Eye (tissue), 1 donor: ENCODE results near the gene ZNF511.

ENCODE experiments used
- DNase-seq: peaks from one replicate; pipeline ENCODE4 v3.0.0-alpha.2; 2015

Gene ZNF511

DNA sequence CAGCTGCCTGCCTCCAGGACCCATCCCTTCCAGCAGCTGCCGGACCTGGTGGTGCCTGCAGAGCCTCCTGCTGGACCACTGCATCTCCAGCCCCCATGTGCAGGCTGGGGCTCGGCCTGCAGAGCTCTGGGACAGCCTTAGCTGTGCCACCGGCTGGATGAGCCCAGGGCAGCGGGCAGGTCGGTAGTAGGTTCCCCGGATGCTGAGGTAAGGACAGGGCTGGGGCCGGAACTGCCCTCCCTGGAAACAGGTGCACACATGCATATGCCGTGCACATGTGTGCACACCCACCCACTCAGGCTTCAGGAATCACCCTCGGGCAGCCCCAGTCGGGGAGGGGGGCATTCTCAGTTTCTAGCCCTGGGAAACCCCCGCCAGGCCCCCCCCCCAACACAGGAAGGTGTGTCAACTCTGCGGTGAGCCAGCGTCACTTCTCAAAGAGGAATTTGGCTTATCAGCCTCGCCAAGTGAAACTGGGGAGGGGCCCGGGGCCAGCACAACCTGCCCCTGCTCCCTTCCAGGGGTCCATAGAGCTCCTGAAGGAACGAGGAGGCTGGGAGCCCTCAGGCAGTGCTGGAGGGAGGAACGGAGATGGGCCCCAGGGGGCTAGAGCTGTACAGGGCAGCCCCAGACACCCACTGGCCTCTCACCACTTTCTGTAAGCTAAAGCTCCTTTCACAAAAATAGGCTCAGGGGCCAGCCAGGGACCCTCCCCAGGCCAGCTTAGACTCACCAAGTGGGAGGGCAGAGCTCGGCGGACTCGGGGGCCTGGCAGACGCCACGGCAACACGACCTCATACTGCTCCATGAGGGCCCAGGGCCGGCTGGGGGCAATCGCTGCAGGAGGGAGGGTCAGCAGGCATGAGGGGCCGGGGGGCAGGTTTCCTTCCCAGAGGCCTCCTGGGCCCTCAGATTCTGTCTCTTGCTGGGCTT lies 33.7 kb upstream of the ZNF511 start:
- peak; percentile 27 for DNase-seq

DNA sequence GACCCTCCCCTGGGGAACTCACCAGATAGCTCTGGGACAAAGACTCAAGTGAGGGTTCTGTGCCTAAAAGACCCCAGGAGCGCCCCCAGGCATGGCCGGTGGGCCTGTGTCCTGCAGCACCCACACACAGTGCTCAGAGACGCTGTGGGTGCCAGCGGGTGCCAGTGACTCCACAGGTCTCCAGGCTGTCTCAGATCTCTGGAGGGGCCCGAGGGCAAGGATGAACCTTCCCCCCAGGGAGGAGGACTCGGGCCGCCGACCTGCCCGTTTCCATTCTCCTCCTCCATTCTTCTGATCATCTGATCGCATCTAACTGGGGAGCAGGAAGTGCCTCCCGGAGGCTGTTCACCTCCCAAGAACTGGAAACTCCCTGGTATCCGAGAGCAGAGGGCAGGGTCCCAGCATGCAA lies 33.0 kb upstream of the ZNF511 start:
- DNase-seq: peak; percentile 30

DNA sequence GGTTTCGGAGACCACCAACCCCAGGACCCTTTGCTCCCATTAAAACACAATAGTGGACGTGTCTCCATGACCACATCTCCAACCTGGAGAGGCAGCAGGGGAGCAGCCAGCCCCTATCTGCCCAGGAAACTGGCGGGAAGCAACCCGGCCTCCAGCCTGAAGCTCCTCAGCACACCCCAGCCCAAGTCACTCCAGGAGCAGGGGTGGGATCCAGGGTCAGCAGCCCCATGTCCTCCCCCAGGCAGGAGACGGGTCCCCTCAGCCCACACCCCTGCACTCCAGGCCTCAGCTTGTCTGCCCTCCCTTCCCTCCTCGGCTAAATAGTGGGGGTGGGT lies 32.6 kb upstream of the ZNF511 start:
- DNase-seq: no peak

DNA sequence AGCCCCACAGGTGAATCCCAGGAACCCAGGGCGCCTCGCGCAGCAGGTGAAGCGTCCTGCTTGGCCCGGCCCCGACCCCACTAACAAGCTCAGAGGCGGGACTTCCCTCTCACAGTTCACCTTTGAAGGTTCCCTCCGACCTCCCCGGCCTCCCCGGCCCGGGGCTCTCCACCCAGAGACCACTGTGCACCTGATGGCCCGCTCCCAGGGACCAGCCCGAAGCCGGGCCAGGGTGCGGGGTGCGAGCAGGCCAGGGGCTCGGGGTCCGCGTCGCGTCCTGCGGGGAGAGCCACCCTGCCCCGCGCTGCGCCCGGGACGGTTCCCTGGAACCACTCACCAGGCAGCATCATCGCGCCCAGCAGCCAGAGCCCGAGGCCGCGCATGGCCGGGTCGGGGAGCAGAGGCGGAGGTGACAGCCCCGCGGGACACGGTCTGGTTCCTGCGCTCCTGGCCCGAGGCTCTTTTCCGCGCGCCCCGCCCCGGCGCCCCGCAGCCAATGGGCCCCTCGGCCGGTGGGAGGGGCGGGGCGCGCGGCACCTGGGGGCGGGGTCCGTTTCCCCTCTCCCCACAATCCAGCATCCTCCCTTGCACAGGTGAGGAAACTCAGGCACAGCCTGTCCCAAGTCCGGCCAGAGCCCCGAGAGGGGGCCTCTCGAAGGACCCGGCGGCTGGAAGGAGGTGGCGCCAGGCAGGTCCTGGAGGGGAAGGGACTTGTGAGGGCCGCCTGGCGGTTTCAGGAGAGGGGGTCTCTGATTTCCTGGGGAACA lies 32.1 kb upstream of the ZNF511 start, which contains the start of gene ADAM8:
TSS of gene ADAM8 (minus strand) at position 434 of the 767 bp plus-strand sequence. CDS start at position 383, 51 bp downstream.
- peak; percentile 58 for DNase-seq

DNA sequence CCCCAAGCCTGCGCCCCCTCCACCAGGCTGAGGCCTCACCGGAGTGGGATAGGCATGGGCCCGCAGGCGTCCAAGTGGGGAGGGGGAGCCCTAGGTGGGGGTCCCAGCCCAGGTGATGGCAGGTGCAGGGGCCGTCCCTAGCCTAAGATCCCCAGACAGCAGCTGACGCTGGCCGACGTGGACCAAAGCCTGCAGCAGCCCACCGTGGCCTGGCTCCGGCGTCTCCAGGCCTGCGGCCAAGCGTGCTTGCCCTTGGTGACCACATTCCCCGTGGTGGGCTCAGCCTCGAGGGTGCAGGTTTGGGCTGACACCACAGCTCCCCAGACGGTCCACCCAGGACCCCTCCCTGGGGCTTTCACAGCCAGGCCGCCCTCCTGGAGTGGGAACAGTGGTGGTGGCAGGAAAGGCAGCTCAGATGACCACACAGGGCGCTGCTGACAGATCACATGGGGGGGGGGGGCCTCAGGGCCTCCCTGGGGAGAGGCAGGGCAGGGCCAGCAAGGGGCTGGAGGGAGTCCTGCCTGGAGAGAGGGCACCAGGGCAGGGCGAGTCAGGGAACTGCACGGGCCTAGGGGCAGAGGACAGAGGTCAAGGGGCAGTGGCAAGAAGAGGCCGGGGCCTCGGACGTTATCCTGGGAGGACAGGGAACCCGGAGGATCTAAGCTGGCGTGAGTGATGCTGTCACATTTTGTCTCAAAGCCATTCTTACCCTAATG lies 31.3 kb upstream of the ZNF511 start:
- DNase-seq: no peak

DNA sequence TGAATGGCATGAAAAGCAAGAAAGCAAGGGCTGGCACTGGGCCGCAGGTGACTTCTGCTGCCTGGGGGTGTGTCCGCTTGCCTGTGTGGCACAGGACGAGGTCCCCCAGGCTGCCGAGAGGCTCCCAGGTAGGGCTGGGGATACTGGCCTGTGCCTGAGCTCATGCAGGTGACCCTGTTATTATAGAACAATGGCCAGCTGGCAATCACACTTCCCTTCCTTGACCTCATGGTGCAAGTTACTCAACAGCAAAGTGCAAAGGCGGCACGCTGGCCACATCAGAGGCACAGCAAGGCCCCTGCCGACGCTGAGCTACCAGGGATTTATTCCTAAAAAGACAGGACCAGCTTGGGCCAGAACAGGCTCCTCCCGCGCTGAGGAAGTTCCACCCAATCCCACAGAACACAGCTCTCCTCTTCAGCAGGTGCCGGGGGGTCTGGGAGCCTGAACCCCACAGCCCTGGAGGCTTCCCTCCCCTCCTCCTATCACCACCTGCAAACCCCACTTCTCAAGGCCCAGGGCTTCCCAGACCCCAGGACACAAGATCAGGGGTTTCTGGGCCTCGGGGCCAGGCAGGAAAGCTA lies 30.6 kb upstream of the ZNF511 start:
- no peak for DNase-seq

DNA sequence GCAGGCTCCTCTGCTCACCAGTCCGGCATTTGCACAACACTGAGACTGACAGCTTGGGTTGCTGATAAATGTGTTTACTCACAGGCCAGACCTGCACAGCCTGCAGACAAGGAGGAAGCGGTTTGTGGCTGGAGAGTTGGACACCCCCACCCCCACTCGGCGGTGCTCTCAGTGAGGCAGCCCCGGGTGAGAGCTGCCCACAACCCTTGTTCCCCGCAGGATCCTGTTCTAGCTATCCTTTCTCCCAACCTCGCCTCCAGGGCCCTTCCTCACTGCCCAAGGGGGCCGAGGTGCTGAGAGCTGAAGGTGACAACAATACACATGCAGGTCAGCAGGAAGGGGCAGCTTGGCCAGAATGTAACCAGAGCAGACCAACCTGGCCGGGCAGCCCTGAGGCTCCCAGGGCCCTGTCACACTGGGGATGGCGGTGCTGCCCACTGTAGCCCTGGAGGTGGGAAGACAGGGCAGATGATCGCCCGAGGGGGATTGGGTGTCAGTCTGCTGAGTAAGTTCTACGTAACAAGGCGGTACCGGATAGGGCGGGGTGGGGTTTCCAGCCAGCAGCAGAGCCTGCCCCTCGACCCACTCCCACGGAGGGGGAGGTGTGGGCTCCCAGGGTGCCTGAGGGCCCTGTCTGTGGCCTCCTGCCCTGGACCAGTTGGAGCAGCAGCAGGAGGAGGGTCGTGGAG lies 30.0 kb upstream of the ZNF511 start:
- no peak for DNase-seq

DNA sequence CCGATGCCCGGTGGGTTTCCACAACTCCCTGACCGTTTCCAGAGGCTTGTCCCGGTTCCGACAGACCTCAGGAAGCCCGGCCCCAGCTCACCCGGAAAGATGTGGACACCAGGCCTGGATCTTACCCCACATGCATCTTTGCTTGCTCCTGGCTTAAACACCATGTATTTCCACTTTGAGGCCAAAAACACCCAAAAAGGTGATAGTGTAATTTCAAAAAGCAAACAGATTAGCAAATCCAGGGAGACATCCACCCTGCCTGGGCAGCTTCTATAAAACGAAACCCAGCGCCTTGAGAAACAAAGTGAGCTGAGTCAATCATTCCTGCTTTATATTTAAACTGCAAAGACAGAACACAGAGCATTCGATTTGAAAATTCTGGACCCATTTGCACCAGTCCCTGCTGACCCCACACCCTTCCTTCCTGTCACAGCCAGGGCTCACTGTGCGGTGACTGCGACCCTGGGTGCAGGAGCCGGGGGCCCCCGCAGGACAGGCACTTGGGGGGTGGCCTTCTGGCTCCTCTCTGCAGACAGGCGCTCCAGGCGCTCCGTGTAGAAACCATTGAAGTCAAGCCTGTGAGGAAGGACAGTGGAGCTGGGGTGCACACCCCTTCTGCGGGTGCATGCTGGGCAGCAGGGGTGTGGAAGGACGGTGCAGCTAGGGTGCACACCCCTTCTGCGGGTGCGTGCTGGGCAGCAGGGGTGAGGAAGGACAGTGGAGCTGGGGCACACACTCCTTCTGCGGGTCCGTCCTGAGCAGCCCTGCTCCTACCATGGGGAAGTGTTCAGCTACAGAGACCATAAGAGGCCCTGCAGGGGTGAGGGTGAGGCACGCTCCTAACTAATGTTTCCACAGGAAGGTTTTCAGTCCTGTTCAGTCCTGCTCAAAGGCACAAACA lies 29.1 kb upstream of the ZNF511 start:
- DNase-seq: no peak

DNA sequence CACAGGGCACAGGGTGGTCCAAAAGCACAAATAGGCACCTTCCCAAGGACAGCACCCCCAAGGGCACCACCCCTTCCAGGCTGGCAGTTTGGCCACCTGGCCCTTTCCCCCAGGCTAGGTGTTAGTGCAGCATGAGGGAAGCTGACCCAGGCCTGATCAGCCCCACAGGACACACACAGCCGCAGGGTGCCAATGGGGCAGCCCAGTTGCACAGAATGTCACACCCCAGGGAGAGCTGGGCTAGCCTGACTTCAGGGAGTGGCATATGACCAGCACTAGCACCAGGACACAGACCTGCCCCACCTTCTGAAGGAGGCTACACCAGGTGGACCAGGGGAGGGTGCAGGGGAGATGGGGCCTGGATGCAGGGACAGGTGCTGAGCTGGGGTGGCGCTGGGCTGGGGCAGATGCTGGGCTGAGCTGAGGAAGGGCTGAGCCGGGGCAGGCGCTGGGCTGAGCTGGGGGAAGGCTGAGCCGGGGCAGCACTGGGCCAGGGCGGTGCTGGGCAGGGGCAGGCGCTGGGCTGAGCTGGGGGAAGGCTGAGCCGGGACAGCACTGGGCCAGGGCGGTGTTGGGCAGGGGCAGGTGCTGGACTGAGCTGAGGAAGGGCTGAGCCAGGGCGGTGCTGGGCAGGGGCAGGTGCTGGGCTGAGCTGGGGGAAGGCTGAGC lies 28.2 kb upstream of the ZNF511 start:
- DNase-seq: no peak

DNA sequence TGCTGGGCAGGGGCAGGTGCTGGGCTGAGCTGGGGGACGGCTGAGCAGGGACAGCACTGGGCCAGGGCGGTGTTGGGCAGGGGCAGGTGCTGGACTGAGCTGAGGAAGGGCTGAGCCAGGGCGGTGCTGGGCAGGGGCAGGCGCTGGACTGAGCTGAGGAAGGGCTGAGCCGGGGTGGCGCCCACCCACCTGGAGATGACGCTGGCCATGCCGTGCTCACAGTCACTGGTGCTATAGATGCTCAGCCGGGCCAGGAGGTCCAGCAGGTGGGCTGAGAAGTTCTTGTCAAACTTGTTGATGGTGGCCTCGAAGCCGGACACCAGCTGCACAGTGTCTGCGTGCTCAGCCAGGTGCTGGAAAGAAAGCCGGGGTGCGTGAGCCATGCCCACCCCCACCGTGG lies 27.6 kb upstream of the ZNF511 start:
- DNase-seq: no peak

DNA sequence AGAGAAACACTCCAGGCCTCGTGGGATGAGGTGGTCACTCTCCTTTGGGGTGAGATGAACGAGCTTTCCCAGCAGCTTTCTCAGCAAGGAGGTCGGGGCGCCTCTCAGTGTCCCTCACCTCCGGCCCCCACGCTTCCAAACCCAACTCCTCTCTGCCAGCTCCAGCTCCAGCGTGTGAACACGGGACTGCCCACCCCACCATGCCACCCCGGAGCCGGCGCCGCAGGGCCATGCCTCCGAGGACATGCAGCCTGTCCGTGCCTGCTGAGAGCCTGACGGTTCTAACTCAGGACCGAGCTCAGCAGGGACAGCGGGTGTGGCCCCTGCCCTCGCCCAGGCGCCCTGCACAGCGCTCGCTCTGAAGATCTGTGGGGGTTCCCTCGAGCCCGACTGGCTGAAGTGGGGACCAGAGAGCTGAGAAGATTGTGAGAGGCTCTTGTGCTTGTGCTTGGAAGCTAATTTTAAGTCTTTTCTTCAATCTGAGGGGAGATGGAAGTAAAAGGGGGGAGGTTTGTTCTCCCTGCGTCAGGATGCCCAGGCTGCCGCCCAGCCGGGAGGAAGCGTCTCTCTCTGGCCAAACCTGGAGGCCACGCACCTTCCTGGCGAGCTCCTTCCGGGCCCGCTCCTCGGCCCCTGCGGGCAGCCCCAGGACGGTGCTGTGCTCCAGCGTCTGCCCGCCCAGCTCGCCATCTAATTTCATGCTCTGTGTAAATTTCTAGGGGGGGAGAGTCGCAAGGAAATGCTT lies 26.9 kb upstream of the ZNF511 start:
- no peak for DNase-seq

DNA sequence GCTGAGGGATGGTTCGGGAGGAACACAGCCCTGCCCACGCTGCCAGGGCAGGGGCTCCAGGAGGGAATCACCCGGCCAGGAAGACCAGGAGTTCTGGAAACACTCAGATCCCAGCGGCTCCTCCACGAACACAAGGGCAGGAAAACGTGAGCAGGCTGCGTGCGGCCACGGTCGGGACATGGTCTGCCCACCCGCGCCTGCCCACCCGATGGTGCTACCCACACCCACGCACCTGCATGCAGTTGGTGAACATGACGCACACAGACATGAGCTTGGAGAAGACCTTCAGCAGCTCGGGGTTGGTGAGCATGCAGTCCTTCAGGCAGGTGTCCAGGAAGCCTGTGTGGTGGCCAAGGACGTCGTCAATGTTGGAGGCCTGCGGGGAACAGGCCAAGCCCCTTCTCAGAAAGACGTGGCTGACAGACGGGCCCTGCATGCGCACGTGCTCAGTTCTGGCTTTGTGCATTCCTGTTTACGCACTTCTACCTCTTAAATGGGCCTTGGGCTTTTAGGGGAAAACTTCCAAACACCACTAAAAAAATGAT lies 25.8 kb upstream of the ZNF511 start:
- no peak for DNase-seq

DNA sequence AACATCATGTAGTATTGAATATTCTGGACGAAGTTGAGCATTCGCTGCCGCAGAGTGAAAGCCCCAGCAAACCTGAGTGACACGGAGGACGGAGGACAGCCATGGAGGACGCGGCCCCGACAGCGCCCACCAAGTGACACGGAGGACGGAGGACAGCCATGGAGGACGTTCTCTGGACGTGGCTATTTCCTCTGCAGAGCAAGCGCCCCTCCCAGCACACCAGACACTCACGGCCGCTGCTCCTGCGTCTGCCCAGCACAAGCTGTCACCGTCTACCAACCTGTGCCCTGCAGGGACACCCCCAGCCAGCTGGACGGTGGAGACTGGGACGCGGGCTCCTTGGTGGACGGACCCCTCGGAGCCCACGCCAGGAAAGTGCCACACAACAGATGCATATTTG lies 24.8 kb upstream of the ZNF511 start:
- no peak for DNase-seq

DNA sequence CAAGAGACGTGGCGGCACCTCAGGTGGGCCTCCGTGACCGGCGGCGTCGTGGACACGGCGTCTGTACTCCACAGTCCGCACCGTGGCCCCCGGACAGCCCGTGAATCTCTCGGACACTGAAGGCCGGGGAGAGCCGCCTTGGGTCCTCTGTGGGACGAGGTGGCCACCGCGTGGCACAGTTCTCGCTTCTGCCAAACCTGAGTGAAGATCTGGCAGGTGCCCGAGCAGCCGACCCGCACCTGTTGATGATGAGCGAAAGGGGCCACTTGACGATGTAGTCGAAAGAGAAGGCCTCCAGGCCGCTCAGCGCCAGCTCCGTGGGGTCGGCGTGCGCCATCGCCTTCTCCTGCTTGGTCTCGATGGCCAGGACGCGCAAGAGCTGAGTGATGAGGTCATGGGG lies 23.5 kb upstream of the ZNF511 start:
- DNase-seq: no peak

DNA sequence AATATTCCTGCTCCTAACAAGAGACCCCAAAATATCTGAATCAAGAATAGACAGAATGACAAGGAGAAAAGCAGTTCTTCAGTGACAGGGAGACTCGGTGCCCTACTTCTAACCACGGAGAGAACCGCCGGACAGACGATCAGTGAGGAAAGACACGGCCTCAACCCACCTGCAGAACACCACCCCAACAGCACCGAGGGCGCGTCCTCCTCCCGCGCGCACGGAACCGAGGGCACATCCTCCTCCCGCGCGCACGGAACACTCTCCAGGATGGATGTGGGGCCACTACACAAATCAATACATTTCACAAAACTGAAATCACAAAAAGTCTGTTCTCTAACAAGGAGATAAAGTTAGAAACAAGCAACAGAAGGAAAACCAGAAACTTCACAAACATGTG lies 22.3 kb upstream of the ZNF511 start:
- DNase-seq: no peak

DNA sequence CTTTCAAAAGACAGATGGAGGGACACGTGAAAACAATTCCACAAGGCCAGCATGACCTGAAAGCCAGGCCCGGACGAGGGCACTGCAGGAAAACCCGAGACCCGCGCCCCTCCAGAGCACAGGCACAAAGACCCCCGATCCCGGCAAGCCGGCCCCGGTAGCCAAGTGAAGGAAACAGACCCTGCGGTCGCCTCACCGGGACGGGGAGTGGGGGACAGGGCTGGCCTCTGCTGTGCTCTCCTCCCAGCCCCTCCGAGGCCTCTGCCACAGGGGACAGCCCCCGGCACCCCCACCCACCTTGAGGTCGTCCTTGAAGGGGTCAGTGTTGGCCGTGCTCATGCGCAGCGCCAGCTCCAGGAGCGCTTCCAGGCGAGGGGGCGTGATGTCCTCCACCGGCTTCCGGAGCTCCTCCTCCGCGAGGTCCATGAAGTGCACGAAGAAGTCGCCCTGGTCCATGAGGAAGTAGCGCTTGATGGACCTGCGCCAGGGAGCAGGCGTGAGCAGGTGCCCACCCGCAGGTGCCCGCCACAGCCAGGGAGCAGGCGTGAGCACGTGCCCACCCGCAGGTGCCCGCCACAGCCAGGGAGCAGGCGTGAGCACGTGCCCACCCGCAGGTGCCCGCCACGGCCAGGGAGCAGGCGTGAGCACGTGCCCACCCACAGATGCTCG lies 20.7 kb upstream of the ZNF511 start:
- DNase-seq: no peak

DNA sequence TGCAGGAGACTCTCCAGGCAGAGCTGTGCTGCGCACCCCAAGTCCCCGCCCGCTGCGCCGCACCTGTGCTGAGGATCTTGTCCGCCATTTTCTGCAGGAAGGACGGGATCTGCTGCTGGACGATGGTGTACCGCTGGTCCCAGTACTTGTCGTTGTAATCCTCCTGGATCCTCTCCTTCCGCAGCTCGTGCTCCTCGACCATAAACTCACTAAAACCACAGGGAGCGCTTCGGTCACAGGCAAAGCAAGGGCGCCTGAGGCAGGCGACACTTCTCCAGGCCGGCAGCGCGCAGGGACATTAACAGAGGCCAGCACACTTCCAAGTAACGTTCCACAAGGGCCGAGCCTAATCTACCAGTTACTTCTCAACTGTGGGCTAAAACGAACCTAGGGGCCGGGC lies 19.0 kb upstream of the ZNF511 start:
- DNase-seq: no peak

DNA sequence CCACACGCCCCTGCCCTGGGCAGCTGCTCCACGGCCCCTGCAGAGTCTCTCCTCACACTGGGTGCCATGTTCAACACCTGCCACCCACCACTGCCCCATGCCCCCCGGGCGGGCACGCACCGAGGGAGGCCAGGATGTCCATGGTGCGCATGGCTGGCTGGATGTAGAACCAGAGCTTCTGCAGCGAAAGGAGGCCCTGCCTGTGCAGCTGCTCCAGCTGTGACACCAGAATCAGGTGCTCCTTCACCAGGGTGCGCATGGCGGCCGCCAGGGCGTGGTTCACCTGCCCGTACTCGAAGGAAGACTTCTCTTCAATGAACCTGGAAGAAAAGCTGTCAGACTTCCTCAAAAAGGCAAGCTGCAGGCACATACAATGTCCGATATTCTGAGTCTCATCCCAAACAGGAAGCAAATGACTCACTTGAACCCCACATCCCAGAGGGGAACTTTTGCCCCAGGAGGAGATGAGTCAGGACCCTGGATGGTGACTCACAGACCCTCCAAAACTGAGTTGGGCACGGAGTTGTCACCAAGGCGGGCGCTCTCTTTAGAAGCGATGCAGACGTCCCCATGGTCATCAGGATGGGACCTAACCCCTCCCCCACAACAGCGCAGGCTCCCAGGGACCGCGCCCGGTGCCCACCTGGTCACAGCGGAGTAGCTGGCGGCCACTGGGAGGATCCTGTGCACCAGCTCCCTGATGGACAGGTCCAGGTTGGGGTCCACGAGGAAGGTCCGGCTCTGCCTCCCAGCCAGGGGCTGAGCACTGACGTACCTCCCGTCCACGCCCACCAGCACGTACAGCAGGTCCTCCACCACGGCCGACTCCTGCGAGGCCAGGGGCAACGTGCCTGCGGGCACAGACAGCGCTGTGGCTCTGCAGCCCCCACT lies 15.6 kb upstream of the ZNF511 start:
- DNase-seq: no peak
